Neural cell (in vitro differentiated cells): ENCODE measurements around the gene DGLUCY.

Experiments
- CTCF ChIP-seq: fragments of 450-650 bp; IDR thresholded peaks from 2 replicates; pipeline ENCODE4 v1.5.1; 2014; ENCODE audit warnings: antibody characterized with exemption, mild to moderate bottlenecking, moderate library complexity; ENCODE audit not compliant: poor library complexity, severe bottlenecking
- MXI1 ChIP-seq: fragments of 450-650 bp; conservative IDR thresholded peaks from 2 replicates; pipeline ENCODE4 v1.6.1; 2014; ENCODE audit warnings: antibody characterized with exemption, mild to moderate bottlenecking; ENCODE audit not compliant: poor library complexity, severe bottlenecking
- TAF1 ChIP-seq: IDR thresholded peaks from 2 replicates; pipeline ENCODE4 v1.6.1; 2012; ENCODE audit warnings: low read depth

GRCh38 chr14:91232052-91232451, 118.2 kb downstream of the DGLUCY start:
- TF ChIP-seq CTCF (no peak), MXI1 (no peak), TAF1 (no peak)
